ENCODE data around the gene CRADD.
A peak's percentile ranks its signal among the peaks of the same experiment; 100 is the strongest.

The CRADD gene

DNA sequence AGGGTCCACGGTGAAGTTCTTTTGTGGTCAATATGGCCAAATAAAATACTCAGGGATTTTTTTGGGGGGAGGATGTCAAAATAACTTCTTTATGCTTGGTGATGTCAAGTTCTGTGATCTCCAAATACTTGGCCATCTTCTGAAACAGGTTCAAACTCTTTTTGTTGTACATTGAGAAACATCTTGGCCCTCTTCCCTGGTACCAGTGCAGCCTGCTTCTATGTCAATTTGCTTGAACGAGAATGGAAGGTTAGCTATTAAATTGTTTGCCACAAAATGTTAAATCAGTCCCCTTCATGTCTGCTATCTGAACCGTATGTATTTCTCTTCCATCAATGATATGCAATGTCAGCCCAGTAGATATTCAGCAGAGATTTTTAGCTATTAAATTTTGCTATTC, 6.1 kb upstream of the CRADD start:
- no peak for DNase-seq (ENCODE audit: low read depth)

DNA sequence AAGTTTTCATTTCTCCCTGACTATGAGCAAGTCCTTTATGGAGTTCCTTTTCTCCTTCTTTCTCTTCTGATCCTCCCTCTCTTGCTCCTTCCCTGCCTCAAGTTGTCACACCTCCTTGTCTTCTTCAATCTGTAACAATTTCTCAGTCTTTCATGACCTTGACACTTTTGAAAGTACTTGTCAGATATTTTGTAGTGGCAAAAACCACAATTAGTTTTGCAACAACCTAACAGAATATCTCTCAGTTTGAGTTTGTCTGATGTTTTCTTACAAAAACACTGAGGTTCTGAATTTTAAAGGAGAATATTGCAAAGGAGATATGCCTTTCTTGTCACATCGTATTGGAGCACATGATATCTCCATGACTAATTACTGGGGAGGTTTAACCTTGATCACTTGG, 4.1 kb upstream of the CRADD start:
- peak; percentile 7 for DNase-seq (ENCODE audit: low read depth)

DNA sequence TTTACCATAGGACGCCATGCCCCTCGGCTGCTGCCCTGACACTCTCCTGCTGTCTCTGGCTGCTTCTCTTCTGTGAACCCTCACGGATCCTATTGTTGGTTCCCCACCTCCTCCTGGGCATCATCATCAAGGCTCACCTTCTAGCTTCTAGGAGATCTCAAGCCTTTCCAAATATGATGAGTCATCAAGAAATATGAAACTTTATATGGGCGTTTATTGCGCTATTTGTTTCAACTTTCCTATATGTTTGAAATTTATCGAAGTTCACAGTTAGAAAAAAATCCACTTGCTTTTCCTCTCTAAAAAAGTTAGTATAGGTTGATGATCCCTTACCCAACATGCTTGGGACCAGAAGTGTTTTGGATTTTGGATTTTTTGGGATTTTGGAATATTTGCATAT, 2.8 kb upstream of the CRADD start:
- no peak for DNase-seq (ENCODE audit: low read depth)

DNA sequence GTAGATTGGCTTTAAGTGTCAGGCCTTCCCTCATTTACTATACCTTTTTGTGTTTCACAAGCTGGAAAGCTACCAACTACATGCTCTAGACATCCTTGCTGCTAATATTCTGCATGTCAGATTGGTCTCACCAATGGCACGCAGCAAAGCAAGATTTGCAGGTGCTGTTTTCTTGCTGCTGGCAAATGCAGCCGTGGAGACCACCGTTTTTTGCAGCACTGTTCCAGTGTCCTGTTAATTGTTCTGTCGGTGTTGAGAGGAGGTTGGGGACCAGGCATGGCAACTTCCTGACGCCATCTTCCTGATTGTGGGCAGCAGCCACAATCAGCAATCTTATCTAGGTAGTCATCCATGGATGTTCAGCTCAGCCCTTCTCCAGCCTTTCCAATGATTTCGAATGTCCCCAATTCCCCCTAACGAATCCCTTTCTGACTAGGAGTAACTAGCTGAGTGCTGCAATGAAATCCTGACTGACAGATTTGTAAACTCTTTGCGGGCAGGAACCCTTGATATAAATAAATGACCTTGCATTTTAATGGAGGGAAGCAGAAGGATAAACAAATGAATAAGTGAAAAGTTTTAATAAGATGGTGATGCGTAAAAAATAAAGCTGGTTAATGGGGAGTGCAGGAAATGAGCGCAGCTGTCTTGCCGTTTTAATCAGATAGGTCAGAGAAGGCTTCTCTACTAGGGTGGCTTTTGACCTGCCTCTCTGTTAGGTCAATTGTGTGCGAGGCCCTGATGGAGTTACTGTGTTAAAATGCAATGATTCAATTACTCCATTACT, 574 bp upstream of the CRADD start:
- no peak for DNase-seq (ENCODE audit: low read depth)

DNA sequence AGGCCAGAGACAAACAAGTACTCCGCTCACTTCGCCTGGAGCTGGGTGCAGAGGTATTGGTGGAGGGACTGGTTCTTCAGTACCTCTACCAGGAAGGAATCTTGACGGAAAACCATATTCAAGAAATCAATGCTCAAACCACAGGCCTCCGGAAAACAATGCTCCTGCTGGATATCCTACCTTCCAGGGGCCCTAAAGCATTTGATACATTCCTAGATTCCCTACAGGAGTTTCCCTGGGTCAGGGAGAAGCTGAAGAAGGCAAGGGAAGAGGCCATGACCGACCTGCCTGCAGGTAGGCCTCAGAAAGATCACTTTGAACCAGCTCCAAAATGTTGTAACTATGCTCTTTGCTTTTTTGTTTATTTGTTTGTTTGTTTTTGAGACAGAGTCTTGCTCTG, 1.6 kb downstream of the CRADD start:
- DNase-seq (ENCODE audit: low read depth) = no peak

DNA sequence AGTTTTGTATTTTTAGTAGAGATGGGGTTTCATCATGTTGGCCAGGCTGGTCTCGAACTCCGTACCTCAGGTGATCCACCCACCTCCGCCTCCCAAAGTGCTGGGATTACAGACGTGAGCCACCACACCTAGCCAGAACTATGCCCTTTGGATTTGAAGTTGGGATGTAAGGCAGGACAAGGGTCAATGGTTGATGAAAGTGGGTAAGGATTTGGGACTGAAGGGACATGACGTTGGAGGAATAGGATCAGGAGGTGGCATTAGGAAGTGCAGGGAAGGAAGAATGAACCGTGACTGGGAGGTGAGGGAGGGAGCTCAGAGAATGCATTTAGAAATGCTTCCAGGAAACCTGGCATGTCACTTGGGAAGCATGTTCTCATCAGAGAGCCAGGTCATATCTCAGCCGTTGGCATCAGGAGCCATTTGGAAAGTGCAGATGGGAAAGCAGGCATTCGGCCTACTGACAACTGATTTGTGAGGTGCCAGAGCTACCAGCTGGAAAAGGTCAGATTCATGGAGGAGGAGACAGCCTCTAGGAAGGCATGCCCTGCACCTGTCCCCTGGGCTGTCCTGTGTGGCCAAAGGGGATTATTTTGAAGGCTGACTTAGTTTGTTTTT, 2.2 kb downstream of the CRADD start:
- DNase-seq (ENCODE audit: low read depth) = no peak

DNA sequence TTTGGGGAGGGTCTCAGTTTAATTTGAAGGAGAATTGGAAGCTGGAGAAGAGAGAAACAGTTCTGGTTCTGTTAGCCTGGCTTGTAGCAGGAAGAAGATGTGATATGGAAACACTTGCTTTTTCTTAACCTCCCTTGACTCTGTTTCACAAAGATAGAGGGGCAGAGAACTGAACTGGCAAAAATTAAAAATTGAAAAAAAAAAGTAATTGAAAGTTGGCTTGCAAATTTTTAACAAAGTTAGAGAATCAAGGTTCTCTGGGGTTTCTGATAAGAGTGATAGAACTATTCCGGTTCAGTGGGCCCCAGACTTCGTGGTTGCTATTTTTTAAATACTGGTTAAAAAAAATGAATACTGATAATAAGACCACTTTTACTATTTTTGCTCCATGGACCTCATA, 2.8 kb downstream of the CRADD start:
- no peak for DNase-seq (ENCODE audit: low read depth)

DNA sequence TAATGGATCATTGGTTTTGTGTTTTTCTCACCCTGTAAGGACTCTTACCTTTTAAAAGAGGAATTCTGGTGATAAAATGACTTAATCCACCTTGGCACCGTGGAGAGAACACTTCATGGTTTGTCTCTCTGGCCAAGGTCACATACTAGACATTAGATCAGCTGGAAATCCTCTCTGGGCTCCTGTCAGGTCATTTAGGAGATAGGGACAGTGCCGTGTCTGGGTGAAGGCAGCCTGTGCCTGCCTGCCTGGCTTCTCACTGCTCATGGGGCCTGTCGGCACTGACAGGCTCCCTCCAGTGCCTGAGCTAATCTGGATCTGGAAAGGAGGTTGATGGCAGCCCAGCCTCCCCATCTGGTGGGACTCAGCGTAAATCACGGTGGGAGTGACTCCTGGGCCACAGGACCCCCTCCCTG, 5.7 kb downstream of the CRADD start:
- DNase-seq (ENCODE audit: low read depth) = no peak

DNA sequence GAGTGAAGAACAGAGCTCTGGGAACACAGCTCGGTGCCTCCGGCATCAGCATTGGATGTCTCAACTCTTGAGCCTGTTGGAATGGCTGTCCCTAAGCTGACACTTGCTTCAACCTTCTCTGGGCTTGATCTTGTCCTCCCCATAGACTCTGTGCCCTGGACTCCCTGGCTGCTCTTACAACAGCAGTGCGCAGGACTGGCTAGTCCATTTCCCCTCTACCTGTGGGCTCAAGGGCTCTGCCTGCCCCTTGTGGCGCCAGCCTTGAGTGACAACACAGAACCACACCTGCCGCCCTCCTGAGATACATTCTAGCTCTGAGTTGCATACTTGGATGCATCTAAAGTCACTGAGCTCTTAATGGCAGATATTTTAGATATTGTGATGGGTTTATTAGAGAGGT, 6.2 kb downstream of the CRADD start:
- no peak for DNase-seq (ENCODE audit: low read depth)

DNA sequence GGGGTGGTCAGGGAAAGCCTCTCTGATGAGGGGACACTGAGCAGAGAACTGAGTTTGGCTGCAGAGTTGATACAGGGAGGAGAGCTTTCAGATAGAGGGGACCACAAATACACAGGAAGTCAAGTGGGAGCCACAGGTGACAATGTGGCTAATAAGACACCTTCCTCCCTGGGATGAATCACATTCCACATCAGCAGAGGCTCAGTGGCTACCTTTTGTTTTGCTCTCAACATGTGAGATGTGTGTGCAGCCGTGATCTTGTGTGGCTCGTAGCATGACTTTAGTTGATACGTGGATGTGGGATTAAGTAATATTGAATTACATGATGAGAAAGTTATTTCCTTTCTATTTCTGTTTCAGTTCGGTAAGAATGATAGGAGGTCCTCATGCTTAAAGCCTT, 7.5 kb downstream of the CRADD start:
- no peak for DNase-seq (ENCODE audit: low read depth)

DNA sequence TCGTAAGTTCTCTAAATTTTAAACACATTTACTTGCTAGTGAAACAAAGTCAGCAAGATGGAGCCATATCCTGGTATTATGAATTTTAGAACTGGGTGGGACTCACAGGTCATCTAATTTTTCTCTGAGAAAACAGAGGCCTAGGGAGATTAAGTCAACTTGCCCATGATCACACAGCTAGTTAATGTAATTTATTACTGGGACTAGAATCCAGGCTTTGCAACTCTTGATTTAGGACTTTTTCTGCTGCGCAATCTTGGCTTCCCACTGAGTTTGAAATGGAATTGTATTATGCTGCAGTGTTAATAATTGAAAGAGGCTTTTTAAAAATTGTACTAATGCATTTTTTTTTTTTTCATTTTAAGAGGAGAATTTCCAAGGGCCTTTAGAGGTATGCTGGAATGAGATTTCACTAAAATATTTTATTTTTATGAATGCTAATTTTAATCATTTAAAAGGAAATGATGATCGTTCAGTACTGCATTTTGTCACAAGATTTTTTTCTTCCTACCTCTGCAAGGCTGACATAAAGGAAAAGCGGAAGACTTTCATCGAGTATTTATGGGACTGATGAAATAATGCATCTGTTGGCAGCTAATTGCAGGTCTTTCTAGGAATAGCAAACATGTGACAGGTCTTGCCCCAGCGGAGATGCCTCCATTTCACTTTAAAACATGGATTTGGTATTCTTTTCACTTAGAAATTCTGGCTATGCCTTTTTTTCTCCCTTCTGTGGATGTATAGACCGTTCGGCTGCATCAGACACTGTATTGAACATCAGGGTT, 9.6 kb downstream of the CRADD start:
- no peak for DNase-seq (ENCODE audit: low read depth)

DNA sequence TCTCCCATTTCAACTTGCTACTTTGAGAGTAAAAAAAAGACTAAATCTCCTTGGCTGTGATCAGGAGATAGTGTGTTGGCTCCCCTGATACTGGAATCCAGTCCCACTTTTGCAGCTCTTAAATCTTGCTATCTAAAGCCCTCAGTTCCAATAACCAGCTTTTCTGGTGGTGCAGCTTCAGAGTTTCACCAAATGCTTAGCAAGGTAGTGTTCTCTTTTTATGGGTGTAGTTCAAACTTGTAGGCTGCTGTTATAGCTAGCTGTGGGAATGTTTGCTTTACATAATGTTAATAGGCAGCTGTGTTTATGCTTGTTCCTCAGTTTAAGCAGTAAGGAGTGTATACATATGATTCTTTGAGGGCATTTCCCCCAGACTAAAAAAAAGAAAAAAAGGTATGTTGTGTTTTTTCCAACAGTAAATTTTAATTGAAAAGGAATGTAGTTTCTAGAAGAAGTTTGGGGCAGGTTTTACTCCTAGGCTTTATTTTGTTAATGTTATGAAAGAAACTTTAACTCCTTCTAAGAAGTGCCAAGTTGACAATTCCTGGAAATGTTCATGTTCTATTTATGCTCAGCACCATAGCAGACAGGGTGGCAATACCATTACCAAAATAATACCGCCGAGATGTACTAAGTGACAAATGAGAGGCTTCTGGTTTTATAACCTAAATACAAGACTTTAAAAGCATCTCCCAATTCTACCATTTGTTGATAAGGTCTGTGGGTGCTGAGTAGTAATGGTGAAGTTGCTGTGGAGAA, 12.1 kb downstream of the CRADD start:
- DNase-seq (ENCODE audit: low read depth) = no peak

DNA sequence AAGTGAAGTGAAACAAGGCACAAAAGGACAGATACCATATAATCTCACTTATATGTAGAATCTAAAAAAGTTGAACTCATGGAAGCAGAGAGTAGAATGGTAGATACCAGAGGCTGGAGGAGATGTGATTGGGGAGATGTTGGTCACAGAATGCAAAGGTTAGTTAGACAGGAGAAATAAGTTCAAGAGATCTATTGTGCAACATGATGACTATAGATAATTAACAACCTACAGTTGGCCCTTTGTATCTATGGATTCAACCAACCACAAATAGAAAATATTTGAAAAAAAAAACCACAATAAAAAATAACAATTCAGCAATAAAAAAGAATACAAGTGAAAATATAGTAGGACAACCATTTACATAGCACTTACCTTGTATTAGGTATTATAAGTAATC, 19.3 kb downstream of the CRADD start:
- no peak for DNase-seq (ENCODE audit: low read depth)

DNA sequence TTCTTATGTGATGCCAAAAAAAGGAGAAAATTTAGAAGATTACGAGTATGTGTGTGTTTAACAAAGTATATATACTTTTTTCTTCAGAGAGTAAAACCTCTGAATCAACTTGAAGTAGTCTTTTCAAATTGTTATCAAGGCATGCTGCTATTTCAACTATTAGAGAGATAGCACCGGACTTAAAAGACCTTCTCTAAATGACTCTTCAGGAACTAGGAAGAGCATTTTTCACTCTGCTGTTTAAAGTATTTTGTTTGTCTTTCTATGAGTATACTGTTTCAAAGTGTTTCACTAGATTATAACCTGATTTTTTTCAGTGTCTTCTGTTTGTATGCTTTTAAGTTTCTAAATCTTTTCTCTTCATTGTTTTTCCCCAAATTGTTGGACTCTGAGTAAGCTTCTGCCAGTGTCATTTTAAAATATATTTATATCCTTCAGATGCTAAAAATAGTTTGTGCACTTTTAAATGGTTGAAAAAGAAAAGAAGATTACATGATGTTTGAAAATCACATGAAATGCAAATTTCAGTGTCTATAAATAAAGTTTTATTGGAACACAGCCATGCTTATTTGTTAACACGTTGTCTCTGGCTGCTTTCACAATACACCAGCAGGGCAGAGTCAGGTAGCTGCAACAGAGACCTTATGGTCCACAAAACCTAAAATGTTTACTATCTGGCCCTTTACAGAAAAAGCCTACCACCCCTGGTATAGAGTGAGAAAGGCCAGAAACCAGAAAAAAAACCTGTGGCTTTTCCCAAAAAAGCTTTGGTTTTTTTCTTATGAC, 21.3 kb downstream of the CRADD start:
- DNase-seq (ENCODE audit: low read depth) = peak; percentile 39

DNA sequence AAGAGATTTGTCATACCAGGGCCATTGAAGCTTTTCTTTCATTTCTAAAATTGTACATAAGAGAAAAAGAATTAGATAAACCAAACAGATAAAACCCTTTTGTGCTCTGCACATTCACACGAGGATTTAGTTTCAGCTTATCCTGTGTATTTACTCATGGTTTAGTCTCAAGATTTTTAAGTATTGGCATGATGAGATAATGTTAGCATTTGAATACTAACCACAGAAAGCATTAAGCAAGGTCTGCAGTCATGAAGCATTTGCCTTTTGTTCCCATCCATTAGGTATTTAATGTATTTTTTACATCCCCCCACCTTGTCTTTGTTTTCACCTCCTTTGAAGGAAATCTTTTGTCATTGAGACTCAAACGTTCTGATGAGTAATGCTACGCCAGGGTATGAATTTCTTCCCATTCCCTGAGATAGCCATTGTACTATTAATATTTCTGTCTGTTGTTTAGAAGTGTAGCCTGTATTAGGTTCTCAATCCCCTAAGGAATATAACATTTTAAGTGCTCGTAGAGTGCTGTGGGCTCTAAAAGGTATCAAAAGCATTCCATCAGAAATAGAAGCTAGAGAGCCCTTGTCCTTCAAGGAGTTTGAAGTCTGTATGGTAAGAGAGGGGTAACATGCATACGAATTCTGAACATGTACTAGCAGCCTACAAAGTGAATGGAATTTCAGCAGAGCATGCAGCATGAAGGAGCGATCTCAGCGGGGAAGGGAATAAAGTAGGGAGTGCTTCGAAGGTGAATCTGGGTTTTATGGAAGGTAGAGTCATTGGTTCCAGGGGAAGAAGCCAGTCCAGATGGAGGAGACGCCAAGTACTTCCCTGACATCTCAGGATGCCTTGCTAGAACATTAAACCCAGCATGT, 22.3 kb downstream of the CRADD start:
- peak; percentile 81 for DNase-seq (ENCODE audit: low read depth)

DNA sequence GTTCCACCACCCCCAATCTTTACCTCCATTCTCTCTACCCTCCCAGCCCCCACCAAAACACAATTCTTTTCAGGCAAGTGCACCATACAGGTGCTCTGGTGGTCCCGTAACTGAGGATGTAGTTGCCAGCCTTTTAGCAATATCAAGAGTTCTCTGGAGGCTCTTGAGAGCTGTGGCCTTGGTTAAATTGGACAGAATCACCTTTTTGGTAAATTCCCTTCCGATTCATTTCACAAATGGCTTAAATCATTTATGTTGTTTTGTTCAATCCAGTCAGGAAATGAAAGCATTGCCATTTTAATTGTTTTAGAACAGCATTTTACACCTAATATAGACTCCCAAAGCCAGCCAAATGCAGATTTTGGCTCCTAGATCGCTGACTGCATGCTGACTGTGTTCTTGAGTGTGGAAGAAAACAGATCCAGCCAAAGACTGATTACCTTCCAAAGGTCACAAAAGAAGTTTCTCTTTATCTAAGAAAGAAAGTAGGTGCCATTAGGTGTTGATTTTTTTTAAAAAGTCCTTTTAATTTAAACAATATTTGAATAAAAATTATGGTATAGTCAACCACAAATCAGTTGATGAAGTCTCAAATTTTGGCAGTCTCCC, 25.6 kb downstream of the CRADD start:
- no peak for DNase-seq (ENCODE audit: low read depth)

DNA sequence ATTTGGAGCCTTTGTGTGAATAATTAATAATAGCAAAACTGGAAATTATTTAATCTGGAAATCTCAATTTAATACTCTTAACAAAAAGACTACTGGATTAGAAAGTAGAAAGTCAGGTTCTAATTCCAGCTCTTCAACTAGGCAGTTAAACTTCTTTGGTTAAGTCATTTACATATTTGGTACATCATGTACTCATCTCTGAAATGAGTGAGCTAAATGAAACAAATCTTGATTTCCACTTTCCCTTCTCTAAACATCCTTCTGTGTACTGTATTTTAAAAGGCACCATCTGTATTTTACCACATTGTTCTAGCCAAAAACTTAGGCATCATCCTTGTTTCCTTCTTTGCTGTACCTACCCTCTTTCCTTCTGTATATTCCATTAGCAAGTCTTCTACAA, 26.9 kb downstream of the CRADD start:
- DNase-seq (ENCODE audit: low read depth) = no peak

DNA sequence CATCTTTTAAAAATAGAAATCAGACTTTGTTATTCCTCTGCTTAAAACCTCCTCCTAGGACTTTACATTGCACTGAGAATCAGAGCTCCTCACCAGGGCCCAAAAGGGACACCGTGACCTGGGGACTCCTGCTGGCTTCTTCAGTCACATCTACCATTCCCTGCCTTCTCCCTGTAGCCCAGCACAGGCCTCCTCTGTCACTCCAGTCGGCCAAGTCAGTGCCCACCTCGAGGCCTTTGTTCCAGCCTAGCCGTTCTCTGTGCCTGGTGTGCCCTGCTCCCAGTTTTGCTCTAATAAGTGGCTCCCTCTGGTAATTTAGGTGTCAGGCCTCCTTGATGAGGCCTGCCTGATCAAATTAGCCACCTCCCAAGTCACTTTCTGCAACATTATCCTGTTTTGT, 27.4 kb downstream of the CRADD start:
- DNase-seq (ENCODE audit: low read depth) = no peak

DNA sequence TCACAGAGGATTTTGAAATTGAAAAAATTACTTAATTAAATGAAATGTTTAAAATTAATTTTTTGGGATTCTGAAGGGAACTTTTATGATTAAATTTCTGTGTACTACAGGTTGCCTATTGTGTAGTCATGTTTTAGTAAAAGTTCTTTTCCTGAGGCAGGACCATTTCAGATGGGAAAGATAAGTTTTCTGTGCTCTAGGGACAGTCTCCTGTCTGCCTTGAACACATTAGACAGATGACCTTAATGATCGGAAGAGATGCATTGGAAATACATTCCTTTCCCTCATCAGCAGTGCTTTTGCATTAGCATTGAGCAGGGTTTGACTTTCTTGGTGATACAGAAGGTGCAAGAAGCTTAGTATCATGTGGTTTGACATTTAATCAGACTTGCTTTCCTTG, 28.1 kb downstream of the CRADD start:
- no peak for DNase-seq (ENCODE audit: low read depth)

DNA sequence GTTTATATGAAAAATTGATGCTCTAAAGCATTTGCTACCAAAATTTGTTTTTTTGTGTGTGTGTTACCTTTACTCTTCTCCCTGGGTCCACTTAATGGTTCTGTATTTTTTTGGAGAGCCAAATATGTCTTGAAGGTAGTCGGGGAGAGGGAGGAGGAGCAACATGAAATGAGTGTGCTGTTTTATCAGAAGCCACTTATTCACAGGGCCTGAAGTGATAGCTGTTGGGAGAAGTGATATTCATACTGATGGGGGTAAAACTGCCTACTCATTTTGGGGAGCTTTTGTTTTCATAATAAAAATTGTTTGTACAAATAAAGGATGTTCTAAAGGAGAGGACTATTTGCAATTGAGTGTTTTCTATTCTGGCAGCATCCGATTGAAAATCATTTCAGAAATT, 29.2 kb downstream of the CRADD start:
- no peak for DNase-seq (ENCODE audit: low read depth)

Measured in amniotic epithelial cell (primary cell).